ENCODE data around the gene MARCOL.
"Not testable (repeated sequence)": the region's sequence is repeated elsewhere in the genome, so short reads cannot be mapped to it uniquely, and the experiment has no call there.

Gene MARCOL

GRCh38 chr5:148267962-148268361 lies 29.6 kb downstream of the MARCOL start:
- no peak for DNase-seq (ENCODE audit: low spot score)

GRCh38 chr5:148268566-148268965 lies 30.2 kb downstream of the MARCOL start, which contains the start of gene SPINK13:
TSS of gene SPINK13 (plus strand) at chr5:148268794. CDS start at chr5:148270073, 1,279 bp downstream.
- DNase-seq (ENCODE audit: low spot score), result no peak

- not testable (repeated sequence) for DNase-seq (ENCODE audit: low spot score)
Observed at GRCh38 chr5:148275129-148275528, 36.8 kb downstream of the MARCOL start.

DNA sequence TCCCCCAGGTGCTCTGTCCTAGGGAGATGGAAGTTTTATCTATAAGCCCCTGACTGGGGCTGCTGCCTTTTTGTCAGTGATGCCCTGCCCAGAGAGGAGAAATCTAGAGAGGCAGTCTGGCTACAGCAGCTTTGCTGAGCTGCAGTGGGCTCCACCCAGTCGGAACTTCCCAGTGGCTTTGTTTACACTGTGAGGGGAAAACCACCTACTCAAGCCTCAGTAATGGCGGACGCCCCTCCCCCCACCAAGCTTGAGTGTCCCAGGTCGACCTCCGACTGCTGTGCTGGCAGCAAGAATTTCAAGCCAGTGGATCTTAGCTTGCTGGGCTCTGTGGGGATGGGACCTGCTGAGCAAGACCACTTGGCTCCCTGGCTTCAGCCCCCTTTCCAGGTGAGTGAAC lies 42.6 kb downstream of the MARCOL start:
- DNase-seq (ENCODE audit: low spot score), result not testable (repeated sequence)

DNA sequence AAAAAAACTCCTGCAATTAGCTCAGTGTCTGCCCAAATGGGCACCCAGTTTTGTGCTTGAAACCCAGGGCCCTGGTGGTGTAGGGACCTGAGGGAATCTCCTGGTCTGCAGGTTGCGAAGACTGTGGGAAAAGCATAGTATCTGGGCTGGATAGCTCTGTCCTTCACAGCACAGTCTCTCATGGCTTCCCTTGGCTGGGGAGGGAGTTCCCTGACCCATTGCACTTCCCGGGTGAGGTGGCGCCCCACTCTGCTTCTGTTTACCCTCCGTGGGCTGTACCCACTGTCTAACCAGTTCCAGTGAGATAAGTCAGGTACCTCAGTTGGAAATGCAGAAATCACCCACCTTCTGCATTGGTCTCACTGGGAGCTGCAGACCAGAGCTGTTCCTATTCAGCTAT lies 43.0 kb downstream of the MARCOL start:
- DNase-seq (ENCODE audit: low spot score), result not testable (repeated sequence)

GRCh38 chr5:148290271-148291195 lies 52.2 kb downstream of the MARCOL start:
- peak; percentile 18 for DNase-seq (ENCODE audit: low spot score)
